GM12891 (cell line): ENCODE measurements around the gene THBD.

Source experiments
- PAX5 ChIP-seq: IDR thresholded peaks from 2 replicates; pipeline ENCODE4 v1.6.1; 2011; ENCODE audit warnings: low read length, moderate library complexity, mild to moderate bottlenecking; ENCODE audit not compliant: insufficient read depth, severe bottlenecking
- POLR2A ChIP-seq: IDR thresholded peaks from 2 replicates; pipeline ENCODE4 v1.6.1; 2011; ENCODE audit warnings: low read depth, low read length, control low read depth
- POLR2AphosphoS5 ChIP-seq: IDR thresholded peaks from 2 replicates; pipeline ENCODE4 v1.6.1; 2011; ENCODE audit warnings: low read depth, low read length, control low read depth
- POU2F2 ChIP-seq: IDR thresholded peaks from 2 replicates; pipeline ENCODE4 v1.6.1; 2011; ENCODE audit warnings: low read depth, mild to moderate bottlenecking, control low read depth, low read length, moderate library complexity
- SPI1 ChIP-seq: IDR thresholded peaks from 2 replicates; pipeline ENCODE4 v1.6.1; 2011; ENCODE audit warnings: low read depth, low read length, control low read depth
- TAF1 ChIP-seq: IDR thresholded peaks from 2 replicates; pipeline ENCODE4 v1.6.1; 2011; ENCODE audit warnings: low read depth, low read length, control low read depth

- no peak for TF ChIP-seq POLR2A
- TF ChIP-seq POLR2AphosphoS5 = no peak
- no peak for TF ChIP-seq TAF1
- TF ChIP-seq SPI1 = no peak
- TF ChIP-seq POU2F2 = no peak
- TF ChIP-seq PAX5 = no peak
These were observed 30.1 kb downstream of the THBD start for GRCh38 chr20:23019403-23019802.
